K562 (cell line): ENCODE data around the gene TSTD2. TPM values are rescaled to one million over a fixed set of nuclear protein-coding genes. Genes with fewer than 3 reads are reported as not detected.

Source experiments
- ATAC-seq: fragments of 200-7000 bp; cut with Tn5 transposase; 3 replicates; pipeline ENCODE4 v1.9.1; 2020; ENCODE audit warnings: moderate library complexity
- BruUV-seq: library from RNA; stranded (reverse); fragments of 400-500 nt; replicated peaks from 2 replicates; lab custom pipeline; 2021; lab: Mats Ljungman, UMichigan
- CTCF ChIA-PET: fragments of 300-600 bp; formaldehyde crosslinking; extraction: SDS; loops from one replicate; lab custom pipeline; 2021; ENCODE audit warnings: low intra/inter-chr PET ratio; lab: Yijun Ruan, JAX
- POLR2A ChIA-PET: fragments of 300-600, 350-650 bp; sonication (Branson Sonifier 250); formaldehyde crosslinking; extraction: SDS; loops from one replicate; lab custom pipeline; 2021; ENCODE audit warnings: antibody characterized with exemption, inconsistent platforms; lab: Yijun Ruan, JAX
- DNase-seq, 4 experiments: peaks; one replicate each; pipeline versions ENCODE4 v3.0.0 to v3.0.0-alpha.2; 2011 to 2018; ENCODE audit warnings: low spot score in 3 of 4, mixed read lengths in 3 of 4; ENCODE audit errors: extremely low read depth in 1 of 4
- FAIRE-seq: peaks from 2 replicates; lab custom pipeline; 2011; peaks lifted over from hg19 to GRCh38; lab: Jason Lieb, UNC
- H2AFZ ChIP-seq: 2 replicates; pipeline ENCODE4 v1.6.0; 2011; ENCODE audit warnings: low read depth, low read length, control low read depth, inconsistent platforms
- H3K27ac ChIP-seq: fragments of 200-600 bp; 3 replicates; pipeline ENCODE4 v1.8.0; 2011; ENCODE audit warnings: low read depth, mild to moderate bottlenecking, control low read depth, inconsistent platforms, low read length, moderate library complexity, mixed read lengths; ENCODE audit errors: extremely low read depth
- H3K27me3 ChIP-seq, 2 experiments: fragments of 300-600 bp in 1 of 2; 2 replicates in 1 of 2; 3 replicates in 1 of 2; pipeline versions ENCODE4 v1.6.0 to v1.8.0; 2011; ENCODE audit warnings: inconsistent platforms in 2 of 2, low read length in 2 of 2, mild to moderate bottlenecking in 1 of 2, mixed read lengths in 1 of 2, moderate library complexity in 1 of 2; ENCODE audit not compliant: control insufficient read depth in 2 of 2, insufficient read depth in 2 of 2
- H3K36me3 ChIP-seq: fragments of 300-600 bp; 3 replicates; pipeline ENCODE4 v1.8.0; 2011; ENCODE audit warnings: mild to moderate bottlenecking, low read length, inconsistent platforms; ENCODE audit not compliant: control insufficient read depth, insufficient read depth
- H3K4me1 ChIP-seq, 2 experiments: fragments of 200-600 bp in 1 of 2; replicated peaks in 1 of 2; 2 replicates in 1 of 2; 3 replicates in 1 of 2; pipeline versions ENCODE4 v1.5.1 to v1.8.0; 2011; ENCODE audit warnings: inconsistent platforms in 2 of 2, low read length in 2 of 2, mild to moderate bottlenecking in 1 of 2, mixed read lengths in 1 of 2, moderate library complexity in 1 of 2; ENCODE audit not compliant: control insufficient read depth in 2 of 2, insufficient read depth in 2 of 2
- H3K4me2 ChIP-seq: 2 replicates; pipeline ENCODE4 v1.6.1; 2011; ENCODE audit warnings: low read length, control low read depth, inconsistent platforms, mixed read lengths; ENCODE audit not compliant: insufficient read depth
- H3K4me3 ChIP-seq: fragments of 200-600 bp; sonication (generic), shearing (Covaris generic); 2 replicates; pipeline ENCODE4 v1.5.1; 2016; ENCODE audit warnings: control low read depth, inconsistent platforms
- H3K79me2 ChIP-seq: fragments of 200-600 bp; 3 replicates; pipeline ENCODE4 v1.8.0; 2011; ENCODE audit warnings: low read length, inconsistent platforms; ENCODE audit not compliant: control insufficient read depth, insufficient read depth
- H3K9ac ChIP-seq, 2 experiments: 2 replicates each; pipeline versions ENCODE4 v1.6.0 to v1.6.1; 2011; ENCODE audit warnings: low read depth in 2 of 2, low read length in 2 of 2, control low read depth in 1 of 2, inconsistent platforms in 1 of 2, mild to moderate bottlenecking in 1 of 2, mixed read lengths in 1 of 2; ENCODE audit not compliant: insufficient read depth in 1 of 2
- H3K9me1 ChIP-seq: one replicate; pipeline ENCODE4 v1.6.0; 2011; ENCODE audit warnings: inconsistent platforms, mild to moderate bottlenecking, low read length, moderate library complexity; ENCODE audit not compliant: control insufficient read depth, insufficient read depth
- H3K9me3 ChIP-seq: replicated peaks from 2 replicates; pipeline ENCODE4 v1.5.1; 2011; ENCODE audit warnings: low read depth, low read length, inconsistent platforms; ENCODE audit not compliant: control insufficient read depth, insufficient read depth
- H4K20me1 ChIP-seq: replicated peaks from 2 replicates; pipeline ENCODE4 v1.6.1; 2011; ENCODE audit warnings: low read length, inconsistent platforms, mixed read lengths; ENCODE audit not compliant: control insufficient read depth, insufficient read depth
- ARID2 ChIP-seq: fragments of 450-650 bp; IDR thresholded peaks from 2 replicates; pipeline ENCODE4 v1.6.1; 2017; ENCODE audit warnings: antibody characterized with exemption, mild to moderate bottlenecking
- CHD4 ChIP-seq: fragments of 200-600 bp; sonication (generic); IDR thresholded peaks from 3 replicates; pipeline ENCODE4 v1.6.1; 2012; ENCODE audit warnings: low read depth, mild to moderate bottlenecking, mixed read lengths, low read length, inconsistent platforms; ENCODE audit not compliant: insufficient read depth, insufficient replicate concordance, poor library complexity, severe bottlenecking
- HNRNPH1 ChIP-seq: fragments of 200-400 bp; formaldehyde crosslinking; optimal IDR thresholded peaks from 2 replicates; pipeline ENCODE3; 2017; ENCODE audit warnings: low read depth, mild to moderate bottlenecking, low read length, moderate library complexity
- ZNF12 ChIP-seq: sonication (generic); formaldehyde crosslinking; IDR thresholded peaks from 2 replicates; pipeline ENCODE4 v1.4.0; 2020; ENCODE audit warnings: mild to moderate bottlenecking, missing genetic modification reagents
- ZNF184 ChIP-seq: sonication (generic); formaldehyde crosslinking; IDR thresholded peaks from 2 replicates; pipeline ENCODE4 v1.5.0; 2020; ENCODE audit warnings: missing genetic modification reagents
- WGBS: fragments of 100-300 bp; shearing (Covaris generic); methylation state at CpG from one replicate; pipeline ENCODE4 v1.1.6; 2016; ENCODE audit warnings: low coverage, mixed read lengths; ENCODE audit not compliant: insufficient coverage; ENCODE audit errors: missing lambda C conversion rate; 5-methylcytosine and 5-hydroxymethylcytosine counted together
- in situ Hi-C: fragments of 300-500 bp; cut with MboI; formaldehyde crosslinking; loops from 4 replicates; pipeline ENCODE4 v1.15.0; 2018; ENCODE audit warnings: inconsistent platforms, mixed read lengths
- intact Hi-C: fragments of 100-400 bp; cut with micrococcal nuclease; formaldehyde crosslinking; loops from 2 replicates; pipeline ENCODE4 v1.14.2; 2022
- polyA plus RNA-seq, 8 experiments: library from polyadenylated mRNA; depleted of rRNA in 4 of 8; stranded (reverse) in 5 of 8; unstranded in 3 of 8; fragments of >200 nt; fragmentation: Nextera tagmentation in 2 of 8; fragmentation: Illumina TruSeq in 1 of 8; extraction: Ambion mirVana in 2 of 8; extraction: Trizol in 1 of 8; gene quantifications; 2 replicates each; pipeline versions ENCODE4 v1.2.1 to v1.2.3, GENCODE V29; 2011 to 2014; ENCODE audit warnings: inconsistent platforms in 1 of 8, missing spikeins in 1 of 8
- total RNA-seq, 7 experiments: library from RNA; depleted of rRNA in 6 of 7; stranded (reverse); fragments of >200 nt in 6 of 7; fragmentation: Illumina TruSeq in 2 of 7; extraction: Trizol in 2 of 7; gene quantifications; 2 replicates each; pipeline versions ENCODE4 v1.2.1 to v1.2.3, GENCODE V29; 2011 to 2021; ENCODE audit warnings: low replicate concordance in 1 of 7
- TF ChIP-seq, protein P1 (sequence below), 2 experiments: fragments of 450-650 bp; IDR thresholded peaks; 2 replicates each; pipeline ENCODE4 v1.6.1; 2016; ENCODE audit warnings: mild to moderate bottlenecking in 2 of 2, borderline replicate concordance in 1 of 2, low read depth in 1 of 2, moderate library complexity in 1 of 2

Gene TSTD2
- total and polyA plus RNA-seq, 9 of the 15 experiments (the other 6 are each of a cell fraction or from before 2014, with no cell fraction given) = 10.1 to 36.7 (median 19.0) TPM

DNA sequence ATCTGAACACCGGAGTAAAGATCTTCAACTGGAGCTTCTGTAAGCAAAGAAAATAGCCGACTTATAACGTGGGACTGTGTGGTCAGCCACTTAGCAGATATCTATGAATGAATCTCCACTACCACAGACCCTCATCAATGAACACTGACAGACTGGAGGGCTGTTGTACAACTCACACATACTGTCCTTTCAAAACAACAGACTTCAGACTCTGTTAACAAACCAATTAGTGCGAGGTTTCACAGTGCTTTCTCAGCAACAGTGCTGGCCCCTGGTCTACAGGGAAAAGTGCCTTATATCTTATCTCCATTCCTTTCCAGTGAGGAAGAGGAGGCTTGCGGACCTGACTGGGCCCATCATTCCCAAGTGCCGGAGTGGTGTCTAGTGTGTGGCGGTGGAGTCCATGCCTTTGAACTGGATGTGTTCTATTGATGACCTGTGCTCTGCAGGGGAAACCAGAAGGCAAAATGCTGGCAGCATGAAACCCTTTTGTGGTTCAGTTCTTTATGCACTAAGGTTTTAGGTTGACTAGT is 33.8 kb downstream of the TSTD2 start:
- H3K79me2 ChIP-seq = no peaks in the 10 kb centered on the region
- no peak for DNase-seq
- H3K9me3 ChIP-seq = no peaks in the 10 kb centered on the region
- no peaks in the 10 kb centered on the region for H4K20me1 ChIP-seq
- no peak overlapping the region for H3K27ac ChIP-seq
- no peak for ATAC-seq
- intact Hi-C loops = loop anchor here (5.0 kb wide), 1 partner anchor 742 kb away; no protein-coding TSS in a partner anchor
- POLR2A ChIA-PET = interaction anchor here (1.0 to 1.6 kb wide), 4 partner anchors 10 to 126 kb away, joined by 3 to 10 read pairs (median 4); no protein-coding TSS in a partner anchor
- peaks cover 0 to 6% of the 10 kb centered on the region in 2 experiments; a peak in 3 of 5 replicates for H3K4me1 ChIP-seq
- in situ Hi-C loops = no loop called here
- H2AFZ ChIP-seq = no peak overlapping the region
- H3K36me3 ChIP-seq = peaks cover 71% of the 10 kb centered on the region
- no peak overlapping the region for H3K9ac ChIP-seq
- H3K4me2 ChIP-seq = no peak overlapping the region
- H3K4me3 ChIP-seq = no peak overlapping the region
- CTCF ChIA-PET = interaction anchor here (0.6 to 2.1 kb wide), 3 partner anchors 129 to 187 kb away, joined by 3 to 24 read pairs (median 10); partner anchors contain the start of gene TDRD7
- H3K27me3 ChIP-seq = no peaks in the 10 kb centered on the region
- TF ChIP-seq ZNF184 (CRISPR knock-in tag) (no peak), ZNF12 (CRISPR knock-in tag) (no peak), ARID2 (no peak), HNRNPH1 (no peak), CHD4 (no peak)
- TF ChIP-seq, protein P1, sequence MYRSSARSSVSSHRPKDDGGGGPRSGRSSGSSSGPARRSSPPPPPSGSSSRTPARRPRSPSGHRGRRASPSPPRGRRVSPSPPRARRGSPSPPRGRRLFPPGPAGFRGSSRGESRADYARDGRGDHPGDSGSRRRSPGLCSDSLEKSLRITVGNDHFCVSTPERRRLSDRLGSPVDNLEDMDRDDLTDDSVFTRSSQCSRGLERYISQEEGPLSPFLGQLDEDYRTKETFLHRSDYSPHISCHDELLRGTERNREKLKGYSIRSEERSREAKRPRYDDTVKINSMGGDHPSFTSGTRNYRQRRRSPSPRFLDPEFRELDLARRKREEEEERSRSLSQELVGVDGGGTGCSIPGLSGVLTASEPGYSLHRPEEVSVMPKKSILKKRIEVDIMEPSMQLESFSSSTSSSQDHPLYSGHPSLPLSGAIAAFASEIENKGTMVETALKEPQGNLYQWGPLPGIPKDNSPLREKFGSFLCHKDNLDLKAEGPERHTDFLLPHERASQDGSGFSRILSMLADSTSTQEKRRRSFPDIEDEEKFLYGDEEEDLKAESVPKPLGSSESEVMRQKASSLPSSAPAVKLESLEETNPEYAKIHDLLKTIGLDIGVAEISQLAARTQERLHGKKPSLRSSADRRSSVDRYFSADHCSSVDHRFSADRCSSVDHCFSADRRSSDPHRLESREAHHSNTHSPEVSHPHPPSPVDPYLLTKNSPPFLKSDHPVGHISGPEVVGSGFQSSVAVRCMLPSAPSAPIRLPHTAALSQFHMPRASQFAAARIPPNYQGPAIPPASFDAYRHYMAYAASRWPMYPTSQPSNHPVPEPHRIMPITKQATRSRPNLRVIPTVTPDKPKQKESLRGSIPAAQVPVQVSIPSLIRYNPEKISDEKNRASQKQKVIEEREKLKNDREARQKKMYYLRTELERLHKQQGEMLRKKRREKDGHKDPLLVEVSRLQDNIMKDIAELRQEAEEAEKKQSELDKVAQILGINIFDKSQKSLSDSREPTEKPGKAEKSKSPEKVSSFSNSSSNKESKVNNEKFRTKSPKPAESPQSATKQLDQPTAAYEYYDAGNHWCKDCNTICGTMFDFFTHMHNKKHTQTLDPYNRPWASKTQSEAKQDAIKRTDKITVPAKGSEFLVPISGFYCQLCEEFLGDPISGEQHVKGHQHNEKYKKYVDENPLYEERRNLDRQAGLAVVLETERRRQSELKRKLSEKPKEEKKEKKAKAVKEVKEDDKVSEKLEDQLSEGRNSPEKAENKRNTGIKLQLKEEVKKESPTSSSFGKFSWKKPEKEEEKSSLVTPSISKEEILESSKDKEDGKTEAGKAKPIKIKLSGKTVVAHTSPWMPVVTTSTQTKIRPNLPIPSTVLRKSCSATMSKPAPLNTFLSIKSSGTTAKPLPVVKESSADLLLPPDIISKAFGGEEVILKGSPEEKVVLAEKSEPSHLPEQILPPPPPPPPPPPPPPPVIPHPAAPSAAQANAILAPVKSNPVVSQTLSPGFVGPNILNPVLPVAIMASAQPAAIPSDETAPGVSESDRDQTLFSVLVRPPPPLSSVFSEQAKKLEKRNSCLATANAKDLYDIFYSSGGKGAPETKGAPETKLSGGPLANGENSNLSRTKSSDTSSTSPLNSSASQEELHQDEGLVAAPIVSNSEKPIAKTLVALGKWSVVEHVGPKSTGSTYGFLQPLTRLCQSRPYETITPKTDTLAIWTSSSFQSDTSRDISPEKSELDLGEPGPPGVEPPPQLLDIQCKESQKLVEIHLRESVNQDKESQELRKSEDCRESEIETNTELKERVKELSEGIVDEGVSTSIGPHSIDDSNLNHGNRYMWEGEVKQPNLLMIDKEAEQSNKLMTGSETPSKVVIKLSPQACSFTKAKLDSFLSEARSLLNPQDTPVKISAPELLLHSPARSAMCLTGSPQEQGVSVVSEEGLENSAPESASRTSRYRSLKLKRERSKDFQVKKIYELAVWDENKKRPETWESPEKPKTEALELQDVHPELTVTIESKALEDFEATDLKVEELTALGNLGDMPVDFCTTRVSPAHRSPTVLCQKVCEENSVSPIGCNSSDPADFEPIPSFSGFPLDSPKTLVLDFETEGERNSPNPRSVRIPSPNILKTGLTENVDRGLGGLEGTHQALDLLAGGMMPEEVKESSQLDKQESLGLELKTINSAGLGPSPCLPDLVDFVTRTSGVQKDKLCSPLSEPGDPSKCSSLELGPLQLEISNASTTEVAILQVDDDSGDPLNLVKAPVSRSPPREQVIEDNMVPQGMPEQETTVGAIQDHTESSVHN (IDR thresholded peaks at IDR 0.05; ENCODE audit: borderline replicate concordance in 1 of 2, low read depth in 1 of 2) = no peak
- WGBS = 76% methylated on average over 7 of the region's 7 CpGs
- peaks cover 3% of the 10 kb centered on the region for H3K9me1 ChIP-seq
- no TSS peak for BruUV-seq
- FAIRE-seq = no peak
